Calu3 (cell line): Measurements from ENCODE around the gene ADGRV1. TPM values are rescaled to one million over a fixed set of nuclear protein-coding genes. Genes with fewer than 3 reads are reported as not detected.

Experiments
- BruUV-seq: library from RNA; stranded (reverse); fragments of 400-500 nt; replicated peaks from 2 replicates; lab custom pipeline; 2021; lab: Mats Ljungman, UMichigan
- CTCF ChIA-PET: fragments of 300-600 bp; sonication (Branson Sonifier 250); formaldehyde crosslinking; loops from one replicate; lab custom pipeline; 2022; ENCODE audit warnings: antibody characterized with exemption; lab: Charles Lee
- DNase-seq: peaks from one replicate; pipeline ENCODE4 v3.0.0; 2022
- H3K27ac Mint-ChIP-seq: one replicate; pipeline ENCODE4 v1.8.0; 2022; ENCODE audit warnings: mixed read lengths; ENCODE audit not compliant: unreplicated experiment
- H3K27me3 Mint-ChIP-seq: one replicate; pipeline ENCODE4 v1.8.0; 2022; ENCODE audit warnings: mixed read lengths; ENCODE audit not compliant: unreplicated experiment
- H3K36me3 Mint-ChIP-seq: one replicate; pipeline ENCODE4 v1.8.0; 2022; ENCODE audit warnings: mild to moderate bottlenecking, moderate library complexity, mixed read lengths; ENCODE audit not compliant: insufficient read depth, unreplicated experiment
- H3K4me1 Mint-ChIP-seq: one replicate; pipeline ENCODE4 v1.8.0; 2022; ENCODE audit warnings: mild to moderate bottlenecking, low read depth, mixed read lengths; ENCODE audit not compliant: unreplicated experiment
- H3K4me3 Mint-ChIP-seq: one replicate; pipeline ENCODE4 v1.8.0; 2022; ENCODE audit warnings: mild to moderate bottlenecking, low read depth, moderate library complexity, mixed read lengths; ENCODE audit not compliant: unreplicated experiment
- H3K9me3 Mint-ChIP-seq: one replicate; pipeline ENCODE4 v1.8.0; 2022; ENCODE audit warnings: low read depth, mixed read lengths; ENCODE audit not compliant: unreplicated experiment
- CTCF ChIP-seq: fragments of 200-600 bp; IDR thresholded peaks from one replicate; pipeline ENCODE4 v1.8.0; 2022; ENCODE audit warnings: antibody characterized with exemption; ENCODE audit not compliant: unreplicated experiment
- intact Hi-C: fragments of 100-400 bp; cut with micrococcal nuclease; formaldehyde crosslinking; loops from one replicate; pipeline ENCODE4 v1.10.0; 2022; ENCODE audit not compliant: unreplicated experiment
- total RNA-seq: library from RNA; stranded (reverse); gene quantifications from 2 replicates; pipeline ENCODE4 v1.2.3, GENCODE V29; 2022

ADGRV1 gene
- total RNA-seq, 1 experiment from 2014 or later: 1.8 TPM

- H3K36me3 Mint-ChIP-seq: no peaks in the 10 kb centered on the region
- H3K4me1 Mint-ChIP-seq: peaks cover 15% of the 10 kb centered on the region
- H3K27ac Mint-ChIP-seq: no peak overlapping the region
- CTCF ChIA-PET: no interaction called here
- no peak overlapping the region for H3K4me3 Mint-ChIP-seq
- intact Hi-C loops: no loop called here
- no peaks in the 10 kb centered on the region for H3K27me3 Mint-ChIP-seq
- H3K9me3 Mint-ChIP-seq: peaks cover 3% of the 10 kb centered on the region
- DNase-seq: no peak
- no TSS peak for BruUV-seq
- no peak for TF ChIP-seq CTCF
Observed at GRCh38 chr5:91143840-91144239, 585.2 kb downstream of the ADGRV1 start.

GRCh38 chr5:91144491-91145332 is 586.1 kb downstream of the ADGRV1 start:
- no peaks in the 10 kb centered on the region for H3K36me3 Mint-ChIP-seq
- BruUV-seq: no TSS peak
- H3K27ac Mint-ChIP-seq: no peak overlapping the region
- no peak for DNase-seq
- H3K27me3 Mint-ChIP-seq: no peaks in the 10 kb centered on the region
- H3K9me3 Mint-ChIP-seq: peaks cover 3% of the 10 kb centered on the region
- CTCF ChIA-PET: interaction anchor here (0.7 kb wide), 1 partner anchor 24 kb away, joined by 3 read pairs; no protein-coding TSS in a partner anchor
- H3K4me3 Mint-ChIP-seq: no peak overlapping the region
- no peak for TF ChIP-seq CTCF
- intact Hi-C loops: no loop called here
- H3K4me1 Mint-ChIP-seq: peaks cover 8% of the 10 kb centered on the region

GRCh38 chr5:91145333-91145620 is 586.7 kb downstream of the ADGRV1 start:
- no peak overlapping the region for H3K27ac Mint-ChIP-seq

GRCh38 chr5:91146230-91146629 is 587.6 kb downstream of the ADGRV1 start:
- no peak for DNase-seq
- H3K27me3 Mint-ChIP-seq: no peaks in the 10 kb centered on the region
- H3K9me3 Mint-ChIP-seq: peaks cover 5% of the 10 kb centered on the region
- H3K27ac Mint-ChIP-seq: no peak overlapping the region
- intact Hi-C loops: no loop called here
- H3K4me1 Mint-ChIP-seq: peaks cover 14% of the 10 kb centered on the region
- CTCF ChIA-PET: interaction anchor here (0.5 kb wide), 1 partner anchor 235 kb away, joined by 3 read pairs; no protein-coding TSS in a partner anchor
- no peak for TF ChIP-seq CTCF
- no peak overlapping the region for H3K4me3 Mint-ChIP-seq
- no peaks in the 10 kb centered on the region for H3K36me3 Mint-ChIP-seq
- BruUV-seq: no TSS peak

More at GRCh38 chr5:91145333-91145620, 586.7 kb downstream of the ADGRV1 start:
- TF ChIP-seq CTCF: no peak
- BruUV-seq: no TSS peak
- peaks cover 5% of the 10 kb centered on the region for H3K9me3 Mint-ChIP-seq
- DNase-seq: no peak
- H3K4me1 Mint-ChIP-seq: peaks cover 8% of the 10 kb centered on the region
- no peaks in the 10 kb centered on the region for H3K27me3 Mint-ChIP-seq
- H3K36me3 Mint-ChIP-seq: no peaks in the 10 kb centered on the region
- H3K4me3 Mint-ChIP-seq: no peak overlapping the region
- intact Hi-C loops: no loop called here
- CTCF ChIA-PET: no interaction called here
